ENCODE results near the gene FMNL3. TPM values are rescaled to one million over a fixed set of nuclear protein-coding genes. Genes with fewer than 3 reads are reported as not detected.
"Not testable (repeated sequence)": the region's sequence is repeated elsewhere in the genome, so short reads cannot be mapped to it uniquely, and the experiment has no call there.

The FMNL3 gene
- total RNA-seq, 1 experiment from 2014 or later = 19.4 TPM

GRCh38 chr12:49626836-49627235, 80.4 kb downstream of the FMNL3 start:
- Histone ChIP-seq H3K27me3 (ENCODE audit: control insufficient read depth, insufficient read depth, low read length) (no peaks in the 10 kb centered on the region; the same call in 1 of the 2 replicates), H3K4me3 (ENCODE audit: insufficient read depth, low read depth, low read length) (no peak overlapping the region), H3K36me3 (replicated peaks; ENCODE audit: control insufficient read depth, insufficient read depth, low read length) (no peaks in the 10 kb centered on the region; the same call in 1 of the 2 replicates)
- no peak for DNase-seq

- peaks cover 3% of the 10 kb centered on the region; the same call in 1 of the 2 replicates for H3K27me3 ChIP-seq (ENCODE audit: control insufficient read depth, insufficient read depth, low read length)
- H3K36me3 ChIP-seq (replicated peaks; ENCODE audit: control insufficient read depth, insufficient read depth, low read length) = no peaks in the 10 kb centered on the region; the same call in 1 of the 2 replicates
- DNase-seq = no peak
- H3K4me3 ChIP-seq (ENCODE audit: insufficient read depth, low read depth, low read length) = no peak overlapping the region
Observed at GRCh38 chr12:49626169-49626835, 80.9 kb downstream of the FMNL3 start.

- no peak overlapping the region for H3K4me3 ChIP-seq (ENCODE audit: insufficient read depth, low read depth, low read length)
- no peaks in the 10 kb centered on the region for H3K36me3 ChIP-seq (replicated peaks; ENCODE audit: control insufficient read depth, insufficient read depth, low read length)
- H3K27me3 ChIP-seq (ENCODE audit: control insufficient read depth, insufficient read depth, low read length) = peaks cover 3% of the 10 kb centered on the region; the same call in 1 of the 2 replicates
- DNase-seq = no peak
Observed at GRCh38 chr12:49624921-49625577, 82.2 kb downstream of the FMNL3 start.

GRCh38 chr12:49623142-49623904, 83.9 kb downstream of the FMNL3 start, which contains the start of gene PRPF40B:
PRPF40B (plus strand) TSS chr12:49623561; CDS start chr12:49623591, 30 bp downstream.
- peak within 1 kb of the TSS; percentile 65 for H3K4me3 ChIP-seq (ENCODE audit: insufficient read depth, low read depth, low read length)
- peak; percentile 100 for DNase-seq
- H3K36me3 ChIP-seq (replicated peaks; ENCODE audit: control insufficient read depth, insufficient read depth, low read length) = no peaks in the 10 kb centered on the region
- H3K27me3 ChIP-seq (ENCODE audit: control insufficient read depth, insufficient read depth, low read length) = peaks cover 3% of the 10 kb centered on the region; the same call in 1 of the 2 replicates

GRCh38 chr12:49622501-49623141, 84.6 kb downstream of the FMNL3 start:
- DNase-seq = peak; percentile 82
- Histone ChIP-seq H3K27me3 (ENCODE audit: control insufficient read depth, insufficient read depth, low read length) (peaks cover 3% of the 10 kb centered on the region; the same call in 1 of the 2 replicates), H3K36me3 (replicated peaks; ENCODE audit: control insufficient read depth, insufficient read depth, low read length) (no peaks in the 10 kb centered on the region), H3K4me3 (ENCODE audit: insufficient read depth, low read depth, low read length) (peak overlapping the region; percentile 65)

- DNase-seq = peak; percentile 51
- Histone ChIP-seq H3K27me3 (ENCODE audit: control insufficient read depth, insufficient read depth, low read length) (peaks cover 3% of the 10 kb centered on the region; the same call in 1 of the 2 replicates), H3K4me3 (ENCODE audit: insufficient read depth, low read depth, low read length) (peak overlapping the region; percentile 65), H3K36me3 (replicated peaks; ENCODE audit: control insufficient read depth, insufficient read depth, low read length) (no peaks in the 10 kb centered on the region)
Observed at GRCh38 chr12:49621651-49622500, 85.3 kb downstream of the FMNL3 start.

- Histone ChIP-seq H3K36me3 (replicated peaks; ENCODE audit: control insufficient read depth, insufficient read depth, low read length) (no peaks in the 10 kb centered on the region), H3K27me3 (ENCODE audit: control insufficient read depth, insufficient read depth, low read length) (peaks cover 3% of the 10 kb centered on the region; the same call in 1 of the 2 replicates), H3K4me3 (ENCODE audit: insufficient read depth, low read depth, low read length) (no peak overlapping the region)
- no peak for DNase-seq
Observed at GRCh38 chr12:49619286-49619685, 87.9 kb downstream of the FMNL3 start.

- no peaks in the 10 kb centered on the region for H3K36me3 ChIP-seq (replicated peaks; ENCODE audit: control insufficient read depth, insufficient read depth, low read length)
- peaks cover 3% of the 10 kb centered on the region; the same call in 1 of the 2 replicates for H3K27me3 ChIP-seq (ENCODE audit: control insufficient read depth, insufficient read depth, low read length)
- H3K4me3 ChIP-seq (ENCODE audit: insufficient read depth, low read depth, low read length) = no peak overlapping the region
- peak; percentile 6 for DNase-seq
Observed at GRCh38 chr12:49618576-49618975, 88.6 kb downstream of the FMNL3 start.

- peak; percentile 31 for DNase-seq
- no peaks in the 10 kb centered on the region for H3K36me3 ChIP-seq (replicated peaks; ENCODE audit: control insufficient read depth, insufficient read depth, low read length)
- no peak overlapping the region for H3K4me3 ChIP-seq (ENCODE audit: insufficient read depth, low read depth, low read length)
- H3K27me3 ChIP-seq (ENCODE audit: control insufficient read depth, insufficient read depth, low read length) = peaks cover 2% of the 10 kb centered on the region; the same call in 1 of the 2 replicates
Observed at GRCh38 chr12:49616533-49617219, 90.5 kb downstream of the FMNL3 start.

- no peaks in the 10 kb centered on the region for H3K27me3 ChIP-seq (ENCODE audit: control insufficient read depth, insufficient read depth, low read length)
- no peak overlapping the region for H3K4me3 ChIP-seq (ENCODE audit: insufficient read depth, low read depth, low read length)
- no peaks in the 10 kb centered on the region for H3K36me3 ChIP-seq (replicated peaks; ENCODE audit: control insufficient read depth, insufficient read depth, low read length)
- no peak for DNase-seq
Observed at GRCh38 chr12:49615725-49616124, 91.5 kb downstream of the FMNL3 start.

- H3K36me3 ChIP-seq (replicated peaks; ENCODE audit: control insufficient read depth, insufficient read depth, low read length) = no peaks in the 10 kb centered on the region
- DNase-seq = no peak
- H3K27me3 ChIP-seq (ENCODE audit: control insufficient read depth, insufficient read depth, low read length) = no peaks in the 10 kb centered on the region
- no peak overlapping the region for H3K4me3 ChIP-seq (ENCODE audit: insufficient read depth, low read depth, low read length)
Observed at GRCh38 chr12:49612210-49612609, 95.0 kb downstream of the FMNL3 start.

- H3K36me3 ChIP-seq (replicated peaks; ENCODE audit: control insufficient read depth, insufficient read depth, low read length); DNase-seq; H3K4me3 ChIP-seq (ENCODE audit: insufficient read depth, low read depth, low read length); H3K27me3 ChIP-seq (ENCODE audit: control insufficient read depth, insufficient read depth, low read length): not testable (repeated sequence)
Observed at GRCh38 chr12:49610785-49611184, 96.4 kb downstream of the FMNL3 start.

GRCh38 chr12:49609875-49610154, 97.4 kb downstream of the FMNL3 start:
- Histone ChIP-seq H3K27me3 (ENCODE audit: control insufficient read depth, insufficient read depth, low read length) (no peaks in the 10 kb centered on the region), H3K4me3 (ENCODE audit: insufficient read depth, low read depth, low read length) (no peak overlapping the region), H3K36me3 (replicated peaks; ENCODE audit: control insufficient read depth, insufficient read depth, low read length) (no peaks in the 10 kb centered on the region)
- peak; percentile 16 for DNase-seq

Data from H7 (cell line).